Raji (cell line): ENCODE measurements around the gene AGAP3.

Experiments
- POLR2A ChIP-seq: IDR thresholded peaks from 2 replicates; pipeline ENCODE4 v1.6.1; 2011; ENCODE audit warnings: low read depth, low read length, control low read depth; ENCODE audit not compliant: insufficient read depth

AGAP3 gene

GRCh38 chr7:151118108-151119054 is 32.1 kb downstream of the AGAP3 start:
- no peak for TF ChIP-seq POLR2A

- TF ChIP-seq POLR2A, result no peak
Measured at GRCh38 chr7:151119055-151119415, 32.8 kb downstream of the AGAP3 start.

- no peak for TF ChIP-seq POLR2A
Measured at GRCh38 chr7:151119902-151120301, 33.6 kb downstream of the AGAP3 start.

DNA sequence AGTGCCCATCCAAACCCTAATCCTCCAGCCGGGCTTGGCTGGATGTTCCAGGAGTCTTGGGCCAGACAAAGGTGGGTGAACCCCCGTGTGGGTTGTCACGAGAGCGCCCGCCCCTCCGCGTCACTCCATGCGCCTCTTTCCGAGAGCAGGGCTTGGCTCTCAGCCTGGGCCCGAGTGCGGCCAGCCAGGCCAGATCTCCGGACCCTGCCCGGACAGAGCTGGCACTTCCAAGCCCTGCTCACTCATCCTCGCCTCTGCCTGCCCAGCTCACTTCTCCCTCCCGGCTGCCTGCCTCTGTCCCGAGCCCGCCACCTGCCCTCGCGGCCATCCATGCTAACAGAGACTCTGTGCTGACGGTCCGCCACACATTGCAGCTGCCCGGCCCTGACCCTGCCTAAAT is 34.6 kb downstream of the AGAP3 start:
- TF ChIP-seq POLR2A, result no peak

DNA sequence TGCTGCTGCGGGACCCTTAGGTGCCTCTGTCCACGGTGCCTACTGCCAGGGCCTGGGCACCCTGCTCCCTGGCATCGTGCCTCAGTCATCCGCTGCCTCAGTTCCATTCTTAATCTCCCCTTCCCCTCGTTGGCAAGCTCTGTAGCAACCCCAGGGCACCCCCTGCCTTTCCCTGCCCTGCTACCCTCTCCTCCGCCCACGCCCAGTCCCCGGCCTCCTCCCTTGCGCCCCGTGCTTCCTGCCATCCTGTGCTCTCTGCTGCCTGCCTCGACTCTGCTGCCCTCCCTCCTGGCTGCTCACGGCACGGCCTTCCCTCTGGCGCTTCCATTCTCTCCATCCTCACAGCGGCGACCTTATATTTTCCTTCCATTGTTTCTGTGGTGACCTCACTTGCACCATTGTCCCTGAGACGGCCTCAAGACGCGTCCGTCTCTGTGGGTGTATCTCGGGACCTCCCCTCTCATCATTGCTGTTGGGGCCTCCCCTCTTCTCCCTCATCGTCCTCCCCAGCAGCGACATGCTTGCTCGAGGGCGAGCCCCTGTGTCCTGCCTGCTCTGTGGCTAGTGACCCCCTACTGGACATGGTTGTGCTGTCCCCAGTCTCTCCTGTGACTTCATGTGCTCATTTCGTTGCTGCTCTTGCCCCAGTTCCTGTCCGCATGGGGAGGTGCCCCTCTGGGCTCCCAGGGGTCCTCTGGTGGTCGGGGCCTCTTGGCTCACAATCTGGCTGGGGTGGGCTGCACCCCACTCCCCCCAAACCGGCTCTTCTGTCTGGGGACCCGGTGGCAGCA is 35.3 kb downstream of the AGAP3 start:
- no peak for TF ChIP-seq POLR2A

- no peak for TF ChIP-seq POLR2A
Measured at GRCh38 chr7:151122276-151122675, 36.0 kb downstream of the AGAP3 start.

- no peak for TF ChIP-seq POLR2A
Measured at GRCh38 chr7:151122796-151123157, 36.5 kb downstream of the AGAP3 start.

DNA sequence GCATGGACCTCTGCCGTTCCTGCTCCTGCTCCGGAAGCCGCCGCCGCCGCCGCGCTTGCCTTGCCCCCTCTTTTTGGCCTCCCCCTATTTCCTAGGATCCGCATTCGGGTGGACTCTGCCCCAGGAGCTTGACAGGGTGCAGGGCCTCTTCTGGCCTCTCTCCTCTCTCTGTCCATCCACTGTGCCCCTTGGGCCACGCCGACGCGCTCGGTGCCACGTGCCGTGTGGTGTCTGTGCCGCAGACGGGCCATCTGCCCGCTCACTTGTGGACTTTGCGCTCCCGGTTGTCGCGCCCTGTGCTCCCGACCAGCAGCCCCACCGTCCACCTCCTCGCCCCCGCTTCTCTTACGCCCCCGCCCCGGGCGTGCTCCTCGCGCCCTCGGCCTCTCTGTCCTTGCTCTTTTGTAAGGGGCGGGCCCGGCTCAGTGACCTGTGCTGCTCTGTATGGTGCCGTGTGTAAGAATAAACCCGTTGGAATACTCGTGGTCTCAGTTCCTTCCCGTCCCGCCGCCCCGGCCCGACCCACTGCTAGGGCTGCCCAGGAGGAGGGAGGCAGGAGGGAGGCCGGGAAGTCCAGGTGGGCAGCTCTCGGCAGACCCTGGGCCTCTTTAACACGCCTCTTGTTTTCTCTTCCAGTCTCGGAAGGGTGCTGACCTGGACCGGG is 37.0 kb downstream of the AGAP3 start:
- TF ChIP-seq POLR2A, result no peak

GRCh38 chr7:151123822-151124464 is 37.7 kb downstream of the AGAP3 start:
- TF ChIP-seq POLR2A, result no peak

DNA sequence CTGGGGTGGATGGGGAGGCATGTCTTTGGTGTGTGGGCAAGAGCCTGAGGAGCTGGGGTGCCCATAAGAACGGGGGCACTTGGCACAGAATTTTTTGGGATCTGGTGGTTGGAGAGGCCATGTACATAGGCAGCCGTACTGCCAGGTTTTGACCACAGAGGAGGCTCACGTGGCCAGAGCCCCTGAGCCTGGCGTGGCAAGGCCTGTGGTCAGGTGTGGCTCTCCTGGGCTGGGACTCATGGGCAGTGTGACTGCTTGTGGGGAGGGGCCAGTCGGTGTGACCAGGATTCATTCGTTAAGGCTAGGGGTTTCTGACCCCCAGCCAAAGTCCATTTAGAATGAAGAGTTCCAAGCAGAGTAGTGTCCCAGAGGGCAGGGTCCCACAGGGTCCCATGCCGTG is 38.2 kb downstream of the AGAP3 start:
- no peak for TF ChIP-seq POLR2A

- no peak for TF ChIP-seq POLR2A
Measured at GRCh38 chr7:151124899-151125399, 38.7 kb downstream of the AGAP3 start.

- no peak for TF ChIP-seq POLR2A
Measured at GRCh38 chr7:151125470-151125845, 39.2 kb downstream of the AGAP3 start.

- TF ChIP-seq POLR2A, result no peak
Measured at GRCh38 chr7:151125846-151126481, 39.7 kb downstream of the AGAP3 start.

DNA sequence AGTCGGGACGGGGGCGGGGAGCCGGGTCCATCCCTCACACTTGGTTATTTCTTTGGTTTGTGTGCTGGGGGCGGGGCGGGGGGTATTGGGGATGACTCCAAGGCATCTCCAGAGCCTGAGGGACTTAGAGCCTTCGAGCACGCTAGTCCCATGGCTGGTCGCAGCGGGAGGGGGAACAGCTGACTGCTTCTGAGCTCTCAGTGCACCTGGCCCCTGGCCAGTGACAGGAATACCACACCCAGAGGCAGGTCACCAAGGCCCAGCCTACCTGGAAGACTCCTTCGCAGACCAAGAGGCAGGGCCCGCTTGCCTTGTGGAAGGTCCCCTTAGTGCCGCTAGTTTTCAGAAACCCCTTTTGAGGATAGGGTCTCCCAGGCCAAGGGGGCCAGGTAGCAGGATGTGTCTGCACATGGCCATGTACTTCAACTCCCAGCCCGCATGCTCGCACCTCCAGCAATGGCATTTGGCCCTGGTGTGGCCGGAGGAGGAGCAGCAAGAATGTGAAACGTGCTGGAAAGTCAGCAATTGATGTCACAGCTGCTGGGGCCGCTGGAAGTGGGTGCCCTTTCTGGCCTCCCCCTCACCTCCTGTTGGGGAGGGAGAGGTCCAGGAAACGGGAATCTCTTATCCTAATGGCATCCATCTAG is 40.3 kb downstream of the AGAP3 start:
- no peak for TF ChIP-seq POLR2A
